ENCODE data around the gene HPSE2. TPM values are rescaled to one million over a fixed set of nuclear protein-coding genes. Genes with fewer than 3 reads are reported as not detected.

HPSE2 gene
- total RNA-seq, 1 experiment from 2014 or later = not detected

DNA sequence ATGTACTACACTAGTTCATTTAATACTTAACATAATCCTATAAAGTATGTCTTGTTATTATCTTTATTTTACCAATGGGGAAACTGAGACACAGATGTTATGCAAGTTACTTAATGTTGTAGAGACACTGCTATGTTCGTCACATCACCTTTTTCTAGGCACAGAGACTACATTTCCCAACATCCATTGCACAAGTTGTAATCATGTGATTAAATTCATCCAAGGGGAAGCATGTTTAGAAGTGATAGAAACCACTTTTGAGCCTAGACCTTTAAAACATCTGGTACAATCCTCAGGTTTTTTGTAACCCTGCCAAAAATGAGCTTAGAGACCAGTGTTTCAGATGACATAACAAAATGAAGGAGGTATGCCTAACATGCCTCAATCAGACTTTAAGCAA, 402.1 kb downstream of the HPSE2 start:
- no peak for DNase-seq (ENCODE audit: low spot score)

DNA sequence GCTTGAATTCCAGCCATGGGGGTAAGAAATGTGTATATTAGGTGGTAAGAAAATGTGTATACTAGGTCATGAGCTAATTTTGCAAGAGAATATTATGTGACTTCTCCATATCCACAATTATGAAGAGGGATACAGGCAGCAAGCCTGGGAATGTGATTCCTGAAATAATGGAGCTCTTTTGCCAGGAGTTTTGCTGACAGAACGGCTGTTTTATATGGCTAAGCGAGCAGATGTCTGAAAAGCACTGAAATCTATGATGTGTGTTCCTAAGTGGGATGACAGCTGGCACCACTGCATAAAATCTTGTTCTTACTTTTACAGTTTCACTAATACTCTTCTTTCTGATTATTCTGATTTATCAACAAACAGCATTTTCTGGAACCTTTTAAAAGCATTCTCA, 402.9 kb downstream of the HPSE2 start:
- DNase-seq (ENCODE audit: low spot score) = no peak

DNA sequence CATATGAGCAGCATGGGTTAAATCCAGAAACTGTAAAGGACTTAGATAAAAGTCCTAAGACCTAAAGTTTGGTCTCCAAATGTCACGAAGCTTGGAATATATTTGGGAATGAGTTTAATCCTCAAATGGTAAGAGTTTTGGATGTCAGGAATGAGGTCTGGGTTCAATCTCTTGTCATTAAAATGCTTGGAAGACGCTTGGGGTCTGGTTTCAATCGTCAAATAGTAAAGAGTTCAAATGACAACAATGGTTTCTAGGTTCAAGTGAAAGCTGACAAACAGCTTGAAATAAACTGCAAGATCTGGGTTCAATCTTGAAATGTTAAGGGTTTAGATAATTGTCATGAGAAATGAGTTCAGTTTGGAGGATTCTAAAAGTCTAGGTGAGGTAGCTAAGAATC, 403.5 kb downstream of the HPSE2 start:
- DNase-seq (ENCODE audit: low spot score) = no peak

GRCh38 chr10:98831391-98831790, 404.3 kb downstream of the HPSE2 start:
- no peak for DNase-seq (ENCODE audit: low spot score)

DNA sequence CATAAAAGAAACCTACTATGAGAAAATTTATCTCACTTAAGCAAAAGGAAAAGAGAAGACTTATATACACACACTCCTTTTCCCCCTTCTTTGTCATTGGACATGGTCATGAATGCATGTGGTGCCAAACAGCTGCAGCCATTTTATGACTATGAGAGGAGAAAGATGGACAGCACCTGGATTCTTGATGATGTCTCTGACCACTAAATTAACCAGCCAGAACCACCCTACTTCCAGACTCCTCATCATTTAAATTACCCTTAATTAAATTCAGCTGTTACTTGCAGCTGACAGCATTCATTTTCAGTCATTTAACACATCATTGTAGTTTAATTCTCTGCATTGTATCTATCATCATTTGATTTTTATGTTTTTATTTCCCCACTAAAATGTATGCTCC, 409.9 kb downstream of the HPSE2 start:
- DNase-seq (ENCODE audit: low spot score) = no peak

DNA sequence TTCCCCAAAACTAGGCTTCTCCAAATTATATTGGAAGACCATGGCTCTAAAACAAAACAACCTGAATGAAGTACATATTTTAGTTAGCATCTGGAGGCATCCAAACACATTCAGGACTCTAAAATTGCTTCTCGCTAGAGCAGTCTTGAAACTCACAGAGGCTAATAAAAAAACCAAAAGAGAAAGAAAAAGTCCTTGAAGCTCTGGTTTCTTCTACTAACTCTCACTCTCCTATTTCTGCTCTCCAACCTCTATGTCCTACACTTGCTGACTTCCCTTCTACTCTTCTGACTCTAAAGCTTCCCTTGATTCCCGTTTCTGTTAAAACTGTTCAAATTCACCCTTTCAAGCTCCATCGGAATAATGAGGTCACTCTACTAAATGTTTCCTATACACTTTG, 418.3 kb downstream of the HPSE2 start:
- DNase-seq (ENCODE audit: low spot score) = no peak

GRCh38 chr10:98815039-98815885, 420.4 kb downstream of the HPSE2 start:
- no peak for DNase-seq (ENCODE audit: low spot score)

DNA sequence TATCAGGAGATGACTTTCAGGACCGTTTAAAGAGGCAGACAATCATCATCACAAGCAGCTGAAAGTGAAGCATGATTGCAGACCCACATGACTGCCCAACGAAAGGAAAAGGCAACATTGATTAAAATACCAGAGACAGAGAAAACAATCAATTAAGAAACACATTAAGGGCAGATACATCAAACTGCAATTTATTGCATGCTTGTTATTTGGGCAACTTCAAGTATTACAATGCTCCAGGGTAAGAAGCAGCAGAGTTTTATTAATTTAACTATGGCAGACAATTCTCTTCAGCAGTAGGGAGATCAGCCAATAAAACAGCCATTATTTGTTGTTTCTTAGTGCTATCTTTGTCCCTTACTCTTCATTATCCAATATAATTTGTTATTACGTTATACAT, 421.2 kb downstream of the HPSE2 start:
- no peak for DNase-seq (ENCODE audit: low spot score)

DNA sequence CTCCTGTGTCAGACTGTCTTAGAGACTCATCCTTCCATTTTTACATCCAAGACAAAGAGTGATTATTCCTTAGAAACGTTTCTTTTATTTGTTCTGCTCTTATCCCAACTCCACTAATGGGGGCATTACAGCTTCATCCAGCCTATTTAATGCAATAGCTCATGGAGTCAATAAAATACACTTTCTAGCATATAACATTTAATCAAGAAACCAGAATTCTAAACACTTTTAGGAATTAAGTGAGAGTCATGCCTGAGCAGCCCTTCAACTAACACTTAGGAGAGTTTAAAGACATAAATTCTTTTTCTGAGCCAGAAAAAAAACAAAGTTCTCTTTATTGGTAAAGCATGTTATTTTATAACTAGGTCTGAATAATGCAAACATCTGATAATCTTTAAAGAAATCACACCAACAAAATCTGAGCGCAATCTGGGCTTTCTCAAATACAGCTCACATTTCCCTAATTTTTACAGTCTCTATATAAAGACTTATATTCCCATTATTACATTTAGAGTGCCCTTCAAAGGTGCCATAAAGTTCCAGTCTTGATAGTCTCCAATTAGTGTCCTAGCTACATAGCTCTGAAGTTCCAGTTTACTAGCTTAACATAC, 427.3 kb downstream of the HPSE2 start:
- no peak for DNase-seq (ENCODE audit: low spot score)

- no peak for DNase-seq (ENCODE audit: low spot score)
These were observed 435.4 kb downstream of the HPSE2 start for GRCh38 chr10:98800263-98800662.

DNA sequence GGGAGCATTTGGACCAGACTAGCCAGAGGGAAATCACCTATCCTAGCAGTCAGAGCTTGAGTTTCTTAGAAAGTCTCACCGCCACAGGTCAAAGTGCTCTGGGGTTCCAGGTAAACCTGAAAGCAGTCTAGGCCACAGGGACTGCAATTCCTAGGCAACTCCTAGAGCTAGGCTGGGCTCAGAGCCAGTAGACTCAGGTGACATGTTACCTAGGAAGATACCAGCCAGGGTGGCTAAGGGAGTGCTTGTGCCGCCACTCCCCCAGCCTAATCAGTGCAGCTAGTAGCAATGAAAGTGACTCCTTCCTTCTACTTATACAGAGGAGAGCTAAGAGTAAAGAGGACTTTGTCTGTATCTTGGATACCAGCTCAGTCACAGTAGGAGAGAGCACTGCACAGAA, 440.2 kb downstream of the HPSE2 start:
- DNase-seq (ENCODE audit: low spot score) = no peak

DNA sequence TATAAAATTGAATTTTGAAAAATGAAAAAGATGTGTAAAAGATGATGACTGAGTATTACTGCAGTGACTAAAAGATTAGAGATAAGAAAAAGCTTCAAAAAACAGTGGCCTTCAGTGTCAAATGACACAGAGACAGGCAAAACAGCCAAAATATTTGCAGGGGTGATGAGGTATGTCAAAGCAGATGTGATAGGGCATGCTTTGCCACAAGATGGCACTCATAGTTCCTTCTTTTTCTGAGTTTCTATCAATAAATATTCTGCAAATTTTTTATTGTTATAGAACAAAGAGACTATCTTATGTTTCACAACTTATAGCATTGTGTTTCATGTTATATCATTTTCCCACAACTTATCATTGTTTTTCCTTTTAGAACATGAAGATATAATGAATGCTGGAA, 444.8 kb downstream of the HPSE2 start:
- no peak for DNase-seq (ENCODE audit: low spot score)

DNA sequence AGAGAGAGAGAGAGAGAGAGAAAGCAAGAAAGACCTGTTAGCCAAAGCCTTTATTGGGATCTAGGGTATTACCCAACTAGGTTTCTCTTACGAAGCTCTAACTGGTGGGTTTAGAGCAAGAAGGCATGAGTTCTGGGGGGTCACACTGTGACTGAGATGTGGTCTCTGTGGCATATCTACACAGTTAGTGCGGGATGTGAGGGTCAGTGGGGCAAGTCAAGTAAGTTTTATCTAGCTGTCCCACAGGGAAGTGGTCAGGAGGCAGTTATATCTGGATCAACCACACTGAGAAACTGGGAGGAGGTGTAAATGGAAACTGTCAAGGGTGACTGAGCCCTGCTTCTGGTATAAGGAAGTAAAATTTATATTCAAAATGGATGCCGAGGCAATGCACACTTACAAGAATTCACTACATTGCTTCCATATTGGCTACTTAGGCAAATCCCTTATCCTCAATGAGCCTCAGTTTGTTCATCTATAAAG, 457.3 kb downstream of the HPSE2 start:
- no peak for DNase-seq (ENCODE audit: low spot score)

GRCh38 chr10:98758463-98758862, 477.2 kb downstream of the HPSE2 start:
- no peak for DNase-seq (ENCODE audit: low spot score)

DNA sequence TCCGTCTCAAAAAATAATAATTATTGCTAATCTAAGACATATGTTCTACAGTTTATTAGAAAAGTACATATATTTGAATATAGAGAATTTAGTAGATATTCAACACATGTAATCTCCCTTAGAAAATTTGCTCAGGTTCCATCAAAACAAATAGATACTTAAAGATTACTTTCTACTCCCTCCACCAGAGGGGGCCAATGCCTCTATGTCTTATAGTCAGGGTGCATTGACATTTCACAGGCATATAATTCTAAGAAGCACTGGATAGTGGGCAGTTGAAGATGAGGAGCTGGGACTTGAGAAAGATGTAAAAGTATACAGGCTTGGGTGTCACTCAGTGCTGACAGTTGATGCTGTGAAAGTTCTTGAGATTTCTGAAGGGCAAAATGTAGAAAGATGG, 487.4 kb downstream of the HPSE2 start:
- peak; percentile 21 for DNase-seq (ENCODE audit: low spot score)

DNA sequence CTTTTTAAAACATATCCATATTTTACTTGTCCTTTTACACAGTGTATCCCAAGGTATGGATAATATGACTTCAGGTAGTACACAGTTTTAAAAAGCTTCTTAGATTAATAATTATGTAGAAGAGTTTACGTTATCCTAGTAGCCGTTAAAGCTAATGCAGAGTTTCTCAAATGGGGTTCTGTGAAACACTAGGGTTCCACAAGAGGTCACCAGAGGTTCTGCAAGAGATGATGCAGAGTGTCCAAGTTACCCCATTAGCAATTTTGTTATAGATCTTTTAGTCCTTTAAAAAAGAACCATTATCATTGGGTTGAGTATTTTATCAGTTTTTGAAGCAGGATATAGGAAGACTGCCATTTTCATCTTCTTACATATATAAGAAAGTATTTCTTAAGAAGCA, 490.0 kb downstream of the HPSE2 start:
- no peak for DNase-seq (ENCODE audit: low spot score)

DNA sequence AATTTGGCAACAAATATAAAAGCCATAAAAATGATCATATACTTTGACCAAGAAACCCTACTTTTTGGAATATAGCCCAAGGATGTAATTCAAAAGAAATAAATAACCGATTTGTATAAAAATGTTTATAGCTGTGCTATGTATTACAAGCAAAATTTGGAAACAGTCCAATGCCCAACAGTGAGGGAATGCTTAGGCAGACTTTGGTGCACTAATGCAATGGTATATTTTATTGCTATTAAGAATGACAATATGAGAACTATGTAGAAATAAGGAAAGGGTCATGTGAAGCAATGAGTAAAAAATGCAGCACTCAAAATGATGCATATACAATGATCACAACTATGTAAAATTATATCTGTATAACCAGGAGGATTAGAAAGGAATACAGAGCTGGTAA, 515.1 kb downstream of the HPSE2 start:
- DNase-seq (ENCODE audit: low spot score) = no peak

- DNase-seq (ENCODE audit: low spot score) = no peak
These were observed 522.1 kb downstream of the HPSE2 start for GRCh38 chr10:98713586-98713985.

- DNase-seq (ENCODE audit: low spot score) = no peak
These were observed 539.1 kb downstream of the HPSE2 start for GRCh38 chr10:98696516-98696915.

GRCh38 chr10:98694883-98695282, 540.8 kb downstream of the HPSE2 start:
- DNase-seq (ENCODE audit: low spot score) = no peak

DNA sequence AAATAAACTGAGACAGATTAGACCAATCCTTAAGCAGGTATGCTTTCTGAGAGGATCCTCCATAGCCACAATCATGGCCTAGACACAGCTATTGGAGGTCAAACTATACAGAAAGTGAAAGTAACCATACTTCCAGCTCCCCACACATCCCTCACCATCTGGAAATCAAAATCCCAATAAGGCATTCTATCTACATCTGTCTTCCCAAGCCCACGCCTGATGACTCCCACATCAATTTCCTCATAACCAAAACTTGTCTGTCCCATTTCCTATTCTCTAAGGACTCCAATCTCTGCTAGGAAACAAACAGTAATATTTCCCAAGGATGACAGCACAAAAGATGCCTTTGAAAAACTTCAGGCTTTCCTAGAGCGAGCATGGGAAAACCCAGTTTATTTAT, 541.6 kb downstream of the HPSE2 start:
- no peak for DNase-seq (ENCODE audit: low spot score)

DNA sequence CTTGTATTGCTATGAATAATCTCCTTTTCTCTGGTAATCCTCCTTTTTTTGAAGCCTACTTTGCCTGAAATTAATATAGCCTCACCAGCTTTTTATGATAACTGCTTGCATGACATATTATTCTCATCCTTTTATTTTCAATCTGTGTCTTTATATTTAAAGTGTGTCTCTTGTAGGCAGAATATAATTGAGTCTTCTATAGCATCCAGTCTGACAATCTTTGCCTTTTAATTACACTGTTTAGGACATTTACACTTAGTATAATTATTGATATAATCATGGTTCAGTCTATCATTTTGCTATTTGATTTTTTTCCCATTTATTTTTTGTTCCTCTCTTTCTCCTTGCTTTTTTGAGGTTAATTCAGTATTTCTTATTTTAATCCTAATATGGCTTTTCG, 548.0 kb downstream of the HPSE2 start:
- DNase-seq (ENCODE audit: low spot score) = no peak

Measured in A172 (cell line).